Gastroesophageal sphincter (tissue), 3 donors: ENCODE data around the gene BCL11A.

Experiments used
- EP300 ChIP-seq: sonication (generic); formaldehyde crosslinking; IDR thresholded peaks from one replicate; pipeline ENCODE4 v1.6.1; 2017; ENCODE audit warnings: antibody characterized with exemption, mild to moderate bottlenecking
- POLR2A ChIP-seq, 2 donors: fragments of 450-650 bp; IDR thresholded peaks; one replicate each; pipeline ENCODE4 v1.6.1; 2017; ENCODE audit warnings: antibody characterized with exemption in 2 of 2, mild to moderate bottlenecking in 2 of 2, moderate library complexity in 1 of 2
- POLR2AphosphoS5 ChIP-seq: sonication (generic); formaldehyde crosslinking; IDR thresholded peaks from one replicate; pipeline ENCODE4 v1.6.1; 2017; ENCODE audit warnings: antibody characterized with exemption
- TF ChIP-seq, protein P1 (sequence below), 4 experiments: fragments of 200-600 bp in 2 of 4; fragments of 450-650 bp in 2 of 4; sonication (generic) in 1 of 4; IDR thresholded peaks; one replicate each; pipeline ENCODE4 v1.5.1; 2017 to 2019; ENCODE audit warnings: antibody characterized with exemption in 4 of 4, mild to moderate bottlenecking in 2 of 4, moderate library complexity in 2 of 4

DNA sequence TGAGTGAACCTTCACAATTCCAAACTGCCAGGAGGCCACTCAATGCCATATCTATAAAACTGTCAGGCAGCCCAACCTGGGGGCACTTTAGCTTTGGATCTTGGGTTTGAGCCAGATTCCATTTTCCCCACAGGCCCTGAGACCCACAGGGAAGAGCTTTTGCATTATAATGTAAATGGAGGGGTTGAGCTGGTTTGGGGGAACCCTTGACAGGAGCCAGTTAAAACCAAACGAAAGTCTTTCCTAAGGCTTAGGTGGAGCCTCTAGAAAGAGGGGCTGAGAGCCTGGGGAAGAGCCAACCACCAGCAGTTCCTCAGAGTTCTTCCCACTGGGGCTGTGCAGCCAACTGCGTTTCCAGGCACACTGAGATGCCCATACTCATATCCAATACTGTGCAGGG, 42.7 kb downstream of the BCL11A start:
- TF ChIP-seq, protein P1, sequence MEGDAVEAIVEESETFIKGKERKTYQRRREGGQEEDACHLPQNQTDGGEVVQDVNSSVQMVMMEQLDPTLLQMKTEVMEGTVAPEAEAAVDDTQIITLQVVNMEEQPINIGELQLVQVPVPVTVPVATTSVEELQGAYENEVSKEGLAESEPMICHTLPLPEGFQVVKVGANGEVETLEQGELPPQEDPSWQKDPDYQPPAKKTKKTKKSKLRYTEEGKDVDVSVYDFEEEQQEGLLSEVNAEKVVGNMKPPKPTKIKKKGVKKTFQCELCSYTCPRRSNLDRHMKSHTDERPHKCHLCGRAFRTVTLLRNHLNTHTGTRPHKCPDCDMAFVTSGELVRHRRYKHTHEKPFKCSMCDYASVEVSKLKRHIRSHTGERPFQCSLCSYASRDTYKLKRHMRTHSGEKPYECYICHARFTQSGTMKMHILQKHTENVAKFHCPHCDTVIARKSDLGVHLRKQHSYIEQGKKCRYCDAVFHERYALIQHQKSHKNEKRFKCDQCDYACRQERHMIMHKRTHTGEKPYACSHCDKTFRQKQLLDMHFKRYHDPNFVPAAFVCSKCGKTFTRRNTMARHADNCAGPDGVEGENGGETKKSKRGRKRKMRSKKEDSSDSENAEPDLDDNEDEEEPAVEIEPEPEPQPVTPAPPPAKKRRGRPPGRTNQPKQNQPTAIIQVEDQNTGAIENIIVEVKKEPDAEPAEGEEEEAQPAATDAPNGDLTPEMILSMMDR (IDR thresholded peaks at IDR 0.05): no peak
- TF ChIP-seq POLR2A (IDR thresholded peaks at IDR 0.05) (no peak), POLR2AphosphoS5 (no peak), EP300 (no peak)
